DND-41 (cell line): Measurements from ENCODE around the gene MSMP.

Source experiments
- ATAC-seq: fragments of 200-7000 bp; cut with Tn5 transposase; 3 replicates; pipeline ENCODE4 v1.9.1; 2021; ENCODE audit warnings: low read depth; ENCODE audit not compliant: insufficient read depth
- DNase-seq: peaks from one replicate; pipeline ENCODE4 v3.0.0-alpha.2; 2020
- H2AFZ ChIP-seq: 2 replicates; pipeline ENCODE4 v1.6.0; 2012; ENCODE audit warnings: low read depth, low read length
- H3K27ac ChIP-seq: 2 replicates; pipeline ENCODE4 v1.5.1; 2012; ENCODE audit warnings: low read length, inconsistent platforms
- H3K27me3 ChIP-seq: fragments of 200-600 bp; sonication (generic); 2 replicates; pipeline ENCODE4 v1.6.0; 2012; ENCODE audit warnings: low read length, mild to moderate bottlenecking, inconsistent platforms; ENCODE audit not compliant: insufficient read depth, poor library complexity
- H3K36me3 ChIP-seq: 2 replicates; pipeline ENCODE4 v1.5.1; 2012; ENCODE audit warnings: low read length, inconsistent platforms; ENCODE audit not compliant: insufficient read depth
- H3K4me1 ChIP-seq: 2 replicates; pipeline ENCODE4 v1.5.1; 2012; ENCODE audit warnings: mild to moderate bottlenecking, low read length; ENCODE audit not compliant: insufficient read depth
- H3K4me2 ChIP-seq: 2 replicates; pipeline ENCODE4 v1.6.0; 2012; ENCODE audit warnings: mild to moderate bottlenecking, moderate library complexity, low read length, inconsistent platforms; ENCODE audit not compliant: insufficient read depth
- H3K4me3 ChIP-seq, 2 experiments: fragments of 200-600 bp in 1 of 2; shearing (Covaris generic) in 1 of 2; 2 replicates each; pipeline ENCODE4 v1.5.1; 2012 to 2016; ENCODE audit warnings: inconsistent platforms in 2 of 2, low read length in 2 of 2, mild to moderate bottlenecking in 2 of 2, low read depth in 1 of 2, moderate library complexity in 1 of 2
- H3K79me2 ChIP-seq: 2 replicates; pipeline ENCODE4 v1.6.0; 2012; ENCODE audit warnings: low read length, inconsistent platforms; ENCODE audit not compliant: insufficient read depth
- H3K9ac ChIP-seq: 2 replicates; pipeline ENCODE4 v1.6.0; 2012; ENCODE audit warnings: low read depth, mild to moderate bottlenecking, inconsistent platforms, low read length, moderate library complexity
- H3K9me3 ChIP-seq: 2 replicates; pipeline ENCODE4 v1.5.1; 2012; ENCODE audit warnings: low read length, moderate library complexity, mild to moderate bottlenecking, inconsistent platforms; ENCODE audit not compliant: insufficient read depth, severe bottlenecking
- H4K20me1 ChIP-seq: 2 replicates; pipeline ENCODE4 v1.6.0; 2012; ENCODE audit warnings: low read length; ENCODE audit not compliant: insufficient read depth
- EZH2 ChIP-seq: IDR thresholded peaks from 3 replicates; pipeline ENCODE4 v1.6.1; 2012; ENCODE audit warnings: borderline replicate concordance, low read depth, mild to moderate bottlenecking, moderate library complexity, low read length, inconsistent platforms; ENCODE audit not compliant: severe bottlenecking
- TF ChIP-seq, protein P1 (sequence below): IDR thresholded peaks from 2 replicates; pipeline ENCODE4 v1.5.1; 2012; ENCODE audit warnings: borderline replicate concordance, low read length, moderate library complexity, mild to moderate bottlenecking; ENCODE audit not compliant: poor library complexity, severe bottlenecking; ENCODE audit errors: extremely low read depth

MSMP gene

DNA sequence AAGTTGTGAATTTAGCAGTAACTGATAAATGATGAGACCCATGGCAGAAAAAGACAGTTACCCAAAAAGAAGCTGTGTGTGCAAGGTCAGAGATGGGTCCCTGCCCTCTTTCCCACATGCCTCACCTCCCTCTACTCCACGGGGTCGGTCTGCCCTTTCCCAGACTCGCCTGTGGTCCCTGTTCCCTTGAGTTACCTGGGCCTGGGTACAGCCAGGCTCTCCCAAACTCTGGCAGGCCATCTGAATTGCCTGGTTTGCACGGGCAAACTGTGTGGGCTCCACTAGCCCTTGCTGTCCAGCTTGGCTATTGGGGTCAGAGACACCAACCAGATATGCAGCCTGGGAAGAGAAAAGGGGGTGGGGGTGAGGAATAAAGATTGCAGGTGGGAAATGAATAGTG is 45.9 kb downstream of the MSMP start:
- no peak overlapping the region for H3K27ac ChIP-seq
- H4K20me1 ChIP-seq: peaks cover 4% of the 10 kb centered on the region; the same call in 1 of the 2 replicates
- no peaks in the 10 kb centered on the region for H3K79me2 ChIP-seq
- H3K4me3 ChIP-seq: no peak overlapping the region
- H2AFZ ChIP-seq: no peak overlapping the region
- no peaks in the 10 kb centered on the region for H3K27me3 ChIP-seq
- no peaks in the 10 kb centered on the region for H3K4me1 ChIP-seq
- ATAC-seq (no peak), DNase-seq (no peak)
- H3K9me3 ChIP-seq: no peaks in the 10 kb centered on the region
- TF ChIP-seq, protein P1, sequence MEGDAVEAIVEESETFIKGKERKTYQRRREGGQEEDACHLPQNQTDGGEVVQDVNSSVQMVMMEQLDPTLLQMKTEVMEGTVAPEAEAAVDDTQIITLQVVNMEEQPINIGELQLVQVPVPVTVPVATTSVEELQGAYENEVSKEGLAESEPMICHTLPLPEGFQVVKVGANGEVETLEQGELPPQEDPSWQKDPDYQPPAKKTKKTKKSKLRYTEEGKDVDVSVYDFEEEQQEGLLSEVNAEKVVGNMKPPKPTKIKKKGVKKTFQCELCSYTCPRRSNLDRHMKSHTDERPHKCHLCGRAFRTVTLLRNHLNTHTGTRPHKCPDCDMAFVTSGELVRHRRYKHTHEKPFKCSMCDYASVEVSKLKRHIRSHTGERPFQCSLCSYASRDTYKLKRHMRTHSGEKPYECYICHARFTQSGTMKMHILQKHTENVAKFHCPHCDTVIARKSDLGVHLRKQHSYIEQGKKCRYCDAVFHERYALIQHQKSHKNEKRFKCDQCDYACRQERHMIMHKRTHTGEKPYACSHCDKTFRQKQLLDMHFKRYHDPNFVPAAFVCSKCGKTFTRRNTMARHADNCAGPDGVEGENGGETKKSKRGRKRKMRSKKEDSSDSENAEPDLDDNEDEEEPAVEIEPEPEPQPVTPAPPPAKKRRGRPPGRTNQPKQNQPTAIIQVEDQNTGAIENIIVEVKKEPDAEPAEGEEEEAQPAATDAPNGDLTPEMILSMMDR: no peak
- no peak for TF ChIP-seq EZH2
- H3K36me3 ChIP-seq: peaks cover 88% of the 10 kb centered on the region
- H3K9ac ChIP-seq: no peak overlapping the region
- H3K4me2 ChIP-seq: no peak overlapping the region

DNA sequence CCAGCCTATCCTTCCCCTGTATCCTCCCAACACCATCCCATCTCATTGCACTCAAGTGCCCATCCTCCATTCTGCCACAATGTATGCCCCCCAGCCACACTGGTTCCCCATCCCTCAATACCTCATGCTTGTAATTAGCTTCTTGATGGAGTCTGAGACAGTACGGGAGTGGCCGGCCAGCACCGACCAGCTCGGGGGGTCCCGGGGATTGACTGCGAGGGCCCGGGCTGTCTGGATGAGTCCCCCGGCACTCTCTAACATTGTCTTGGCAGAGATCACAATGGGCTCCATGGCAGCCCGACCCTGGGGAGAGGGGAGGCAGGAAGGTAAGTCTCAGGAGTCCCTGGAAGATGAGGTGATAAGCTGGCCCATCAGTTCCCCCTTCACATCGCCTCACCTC is 47.1 kb downstream of the MSMP start:
- Histone ChIP-seq H3K79me2 (no peaks in the 10 kb centered on the region), H3K4me1 (no peaks in the 10 kb centered on the region), H2AFZ (no peak overlapping the region), H4K20me1 (0 out of 2 replicates have a peak, but pooled peaks cover 4% of the 10 kb centered on the region), H3K27ac (no peak overlapping the region), H3K4me3 (no peak overlapping the region), H3K4me2 (no peak overlapping the region), H3K9ac (no peak overlapping the region), H3K9me3 (no peaks in the 10 kb centered on the region), H3K27me3 (no peaks in the 10 kb centered on the region), H3K36me3 (peaks cover 86% of the 10 kb centered on the region)
- ATAC-seq (no peak), DNase-seq (no peak)
- TF ChIP-seq EZH2: no peak
- TF ChIP-seq, protein P1: no peak

DNA sequence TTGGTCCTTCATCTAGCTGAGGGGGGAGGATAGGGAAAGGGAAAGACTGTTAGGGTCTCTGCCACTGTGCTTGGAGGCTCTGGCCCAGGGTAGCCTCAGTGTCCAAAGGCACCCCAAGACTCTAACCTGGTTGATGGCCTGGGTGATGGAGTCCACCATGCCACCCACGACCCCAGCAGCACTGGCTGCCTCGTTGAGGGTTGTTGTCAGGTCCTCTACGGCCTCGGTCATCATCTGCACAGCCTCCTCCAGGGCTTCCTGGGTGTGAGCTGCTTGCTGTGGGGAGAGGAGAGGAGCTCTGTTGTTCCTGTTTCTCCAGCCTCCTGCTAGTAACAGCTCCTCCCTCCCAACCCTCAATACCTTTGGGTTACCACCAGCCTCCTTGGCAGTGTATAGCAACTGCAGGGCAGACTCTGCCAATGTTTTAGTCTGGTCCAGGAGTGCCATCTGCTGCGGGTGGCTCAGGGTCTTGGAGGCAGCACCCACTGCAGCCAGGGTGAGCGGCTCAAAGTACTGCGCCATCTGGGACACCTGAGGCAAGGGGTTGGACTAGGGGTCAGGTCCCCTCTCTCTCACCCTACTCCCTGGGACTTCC is 48.1 kb downstream of the MSMP start:
- Histone ChIP-seq H2AFZ (no peak overlapping the region), H4K20me1 (no peaks in the 10 kb centered on the region), H3K9ac (no peak overlapping the region), H3K36me3 (peaks cover 86% of the 10 kb centered on the region), H3K79me2 (no peaks in the 10 kb centered on the region), H3K4me1 (no peaks in the 10 kb centered on the region), H3K27ac (no peak overlapping the region), H3K27me3 (no peaks in the 10 kb centered on the region), H3K4me2 (no peak overlapping the region), H3K4me3 (no peak overlapping the region), H3K9me3 (no peaks in the 10 kb centered on the region)
- DNase-seq: no peak
- ATAC-seq: no peak
- TF ChIP-seq EZH2: no peak
- TF ChIP-seq, protein P1: no peak

DNA sequence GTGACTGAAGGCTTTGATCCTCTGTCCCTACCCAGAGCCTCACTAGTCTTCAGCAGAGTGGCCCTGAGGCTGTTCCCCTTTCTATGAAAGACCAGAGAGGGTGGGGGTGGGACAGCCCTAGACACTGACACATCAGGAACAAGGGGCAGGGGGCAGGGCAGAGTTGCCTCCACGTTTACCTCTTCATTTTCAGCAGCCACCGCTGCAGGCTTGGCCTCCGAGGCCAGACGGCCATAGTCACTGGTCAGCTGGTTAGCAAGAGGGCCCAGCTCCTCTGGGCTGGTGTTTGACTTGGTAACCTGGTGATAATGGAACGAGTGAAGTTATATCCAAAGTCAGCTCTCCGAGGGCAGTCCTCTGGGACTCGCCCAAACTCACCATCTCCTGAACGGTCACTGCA is 48.7 kb downstream of the MSMP start:
- ATAC-seq: no peak
- peaks cover 86% of the 10 kb centered on the region for H3K36me3 ChIP-seq

More for the DNA sequence above, 48.7 kb downstream of the MSMP start:
- no peak for DNase-seq
- Histone ChIP-seq H3K4me1 (no peaks in the 10 kb centered on the region), H3K4me2 (no peak overlapping the region), H3K9me3 (no peaks in the 10 kb centered on the region), H3K27ac (no peak overlapping the region), H3K79me2 (no peaks in the 10 kb centered on the region), H3K9ac (no peak overlapping the region), H4K20me1 (no peaks in the 10 kb centered on the region), H3K4me3 (no peak overlapping the region), H2AFZ (no peak overlapping the region), H3K27me3 (no peaks in the 10 kb centered on the region)
- TF ChIP-seq, protein P1: no peak
- no peak for TF ChIP-seq EZH2
